ENCODE measurements around the gene GSK3B. TPM values are rescaled to one million over a fixed set of nuclear protein-coding genes. Genes with fewer than 3 reads are reported as not detected.
A peak's percentile ranks its signal among the peaks of the same experiment; 100 is the strongest.

The GSK3B gene
- total and polyA plus RNA-seq, 2 experiments from 2014 or later = 19.7 to 43.1 TPM

DNA sequence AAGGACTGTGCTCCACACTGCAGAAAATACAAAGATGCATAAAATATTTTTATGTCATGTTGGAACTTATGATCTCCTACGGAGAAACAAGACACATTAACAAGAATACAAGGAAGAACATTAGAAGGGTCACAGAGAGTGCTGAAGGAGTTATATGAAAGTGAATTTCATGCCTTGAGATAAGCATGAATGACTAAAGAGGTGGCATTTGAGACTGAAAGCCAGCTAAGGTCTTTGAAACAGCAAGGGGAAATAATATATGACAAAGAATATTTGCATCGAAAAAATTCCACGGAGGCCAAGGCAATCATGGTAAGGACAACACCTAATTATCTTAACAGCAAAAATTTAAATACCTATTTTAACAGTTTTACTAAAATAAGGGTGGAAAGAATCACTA is 12.5 kb downstream of the GSK3B start:
- Histone ChIP-seq H3K36me3 (ENCODE audit: low read depth) (no peaks in the 10 kb centered on the region), H3K9me3 (ENCODE audit: low read depth) (no peaks in the 10 kb centered on the region), H3K4me3 (no peak overlapping the region), H3K9ac (no peak overlapping the region), H3K27me3 (replicated peaks; ENCODE audit: insufficient read depth) (no peaks in the 10 kb centered on the region), H4K20me1 (ENCODE audit: insufficient read depth) (peaks cover 36% of the 10 kb centered on the region), H3F3A (ENCODE audit: insufficient read depth) (peaks cover 13% of the 10 kb centered on the region; the same call in 1 of the 2 replicates), H3K4me1 (ENCODE audit: insufficient read depth) (peaks cover 21% of the 10 kb centered on the region; the same call in 1 of the 2 replicates), H3K27ac (no peak overlapping the region), H3K4me2 (ENCODE audit: unreplicated experiment) (no peak overlapping the region), H3K9me2 (ENCODE audit: insufficient read depth) (no peaks in the 10 kb centered on the region), H2AFZ (no peak overlapping the region), H3K79me2 (ENCODE audit: insufficient read depth) (peaks cover 100% of the 10 kb centered on the region)
- in situ Hi-C loops (cut with MboI) = no loop called here
- TF ChIP-seq EZH2 (IDR thresholded peaks at IDR 0.05; ENCODE audit: insufficient read depth, poor library complexity, severe bottlenecking) = no peak
- TF ChIP-seq EZH2phosphoT487 (IDR thresholded peaks at IDR 0.05; ENCODE audit: insufficient read depth, low read depth) = no peak
- DNase-seq = no peak
- WGBS, 2 experiments (ENCODE audit: low coverage in 1 of 2, low lambda C conversion rate in 2 of 2, missing lambda C conversion rate in 2 of 2) = 96 to 98% methylated on average over 3 of the region's 3 CpGs

DNA sequence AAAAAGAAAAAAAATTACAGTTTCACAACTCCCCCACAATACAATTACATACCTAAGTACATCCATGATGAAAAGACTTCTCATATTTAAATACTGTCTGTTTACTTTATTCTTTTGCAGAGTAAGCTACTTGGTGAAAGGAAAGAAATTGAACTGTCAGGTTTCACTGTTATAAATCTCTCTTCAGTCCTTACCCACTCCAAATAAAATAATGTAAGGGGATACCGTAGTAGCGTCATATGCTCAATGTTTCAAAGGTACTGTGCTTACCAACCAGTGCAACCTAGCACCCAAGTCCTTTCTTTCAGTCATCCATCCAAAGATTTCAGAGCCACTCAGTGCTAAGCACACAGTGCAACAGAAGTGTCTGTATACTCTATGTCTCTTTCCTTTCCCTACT is 13.4 kb downstream of the GSK3B start:
- no peak for TF ChIP-seq EZH2 (IDR thresholded peaks at IDR 0.05; ENCODE audit: insufficient read depth, poor library complexity, severe bottlenecking)
- Histone ChIP-seq H3F3A (ENCODE audit: insufficient read depth) (peaks cover 13% of the 10 kb centered on the region; the same call in 1 of the 2 replicates), H3K79me2 (ENCODE audit: insufficient read depth) (peaks cover 100% of the 10 kb centered on the region), H3K4me3 (no peak overlapping the region), H3K36me3 (ENCODE audit: low read depth) (no peaks in the 10 kb centered on the region), H4K20me1 (ENCODE audit: insufficient read depth) (peaks cover 34% of the 10 kb centered on the region), H3K27me3 (replicated peaks; ENCODE audit: insufficient read depth) (no peaks in the 10 kb centered on the region), H3K9me2 (ENCODE audit: insufficient read depth) (no peaks in the 10 kb centered on the region), H3K4me1 (ENCODE audit: insufficient read depth) (peaks cover 21% of the 10 kb centered on the region; the same call in 1 of the 2 replicates), H3K9me3 (ENCODE audit: low read depth) (no peaks in the 10 kb centered on the region), H3K9ac (no peak overlapping the region), H3K4me2 (ENCODE audit: unreplicated experiment) (no peak overlapping the region), H3K27ac (no peak overlapping the region), H2AFZ (no peak overlapping the region)
- WGBS, 2 experiments (ENCODE audit: low coverage in 1 of 2, low lambda C conversion rate in 2 of 2, missing lambda C conversion rate in 2 of 2) = 94 to 95% methylated on average over 2 of the region's 2 CpGs
- in situ Hi-C loops (cut with MboI) = no loop called here
- DNase-seq = no peak

DNA sequence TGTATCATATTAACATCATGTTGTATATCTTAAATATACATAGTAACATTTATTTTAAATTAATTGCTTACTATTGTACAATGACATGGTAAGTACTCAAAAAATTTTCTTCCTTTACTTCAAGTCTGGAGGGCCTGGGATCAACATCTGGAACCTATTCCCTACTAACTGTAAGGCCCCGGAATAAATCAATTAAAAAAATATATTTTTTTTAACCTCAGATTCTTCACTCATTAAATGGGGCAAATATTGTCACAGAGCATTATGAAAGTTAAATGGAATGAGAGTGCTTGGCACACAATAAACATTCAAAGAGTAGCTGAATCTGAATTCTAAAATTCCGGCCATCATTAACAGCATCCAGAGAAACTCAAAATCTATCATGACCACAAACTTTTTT is 16.5 kb downstream of the GSK3B start:
- no peaks in the 10 kb centered on the region for H3K27me3 ChIP-seq (replicated peaks; ENCODE audit: insufficient read depth)
- H3F3A ChIP-seq (ENCODE audit: insufficient read depth) = peaks cover 12% of the 10 kb centered on the region; the same call in 1 of the 2 replicates
- H3K9me3 ChIP-seq (ENCODE audit: low read depth) = no peaks in the 10 kb centered on the region
- TF ChIP-seq EZH2phosphoT487 (IDR thresholded peaks at IDR 0.05; ENCODE audit: insufficient read depth, low read depth) (no peak), EZH2 (IDR thresholded peaks at IDR 0.05; ENCODE audit: insufficient read depth, poor library complexity, severe bottlenecking) (no peak)
- peaks cover 15% of the 10 kb centered on the region; the same call in 1 of the 2 replicates for H3K4me1 ChIP-seq (ENCODE audit: insufficient read depth)
- no peaks in the 10 kb centered on the region for H3K9me2 ChIP-seq (ENCODE audit: insufficient read depth)
- H3K79me2 ChIP-seq (ENCODE audit: insufficient read depth) = peaks cover 100% of the 10 kb centered on the region
- DNase-seq = peak; percentile 31
- no peaks in the 10 kb centered on the region for H3K36me3 ChIP-seq (ENCODE audit: low read depth)
- in situ Hi-C loops (cut with MboI) = no loop called here
- no peak overlapping the region for H2AFZ ChIP-seq
- no peak overlapping the region for H3K4me3 ChIP-seq
- 7 to 19% methylated on average over 2 of the region's 2 CpGs for WGBS, 2 experiments (ENCODE audit: low coverage in 1 of 2, low lambda C conversion rate in 2 of 2, missing lambda C conversion rate in 2 of 2)
- no peak overlapping the region for H3K27ac ChIP-seq
- H4K20me1 ChIP-seq (ENCODE audit: insufficient read depth) = peaks cover 40% of the 10 kb centered on the region
- H3K4me2 ChIP-seq (ENCODE audit: unreplicated experiment) = no peak overlapping the region
- no peak overlapping the region for H3K9ac ChIP-seq

DNA sequence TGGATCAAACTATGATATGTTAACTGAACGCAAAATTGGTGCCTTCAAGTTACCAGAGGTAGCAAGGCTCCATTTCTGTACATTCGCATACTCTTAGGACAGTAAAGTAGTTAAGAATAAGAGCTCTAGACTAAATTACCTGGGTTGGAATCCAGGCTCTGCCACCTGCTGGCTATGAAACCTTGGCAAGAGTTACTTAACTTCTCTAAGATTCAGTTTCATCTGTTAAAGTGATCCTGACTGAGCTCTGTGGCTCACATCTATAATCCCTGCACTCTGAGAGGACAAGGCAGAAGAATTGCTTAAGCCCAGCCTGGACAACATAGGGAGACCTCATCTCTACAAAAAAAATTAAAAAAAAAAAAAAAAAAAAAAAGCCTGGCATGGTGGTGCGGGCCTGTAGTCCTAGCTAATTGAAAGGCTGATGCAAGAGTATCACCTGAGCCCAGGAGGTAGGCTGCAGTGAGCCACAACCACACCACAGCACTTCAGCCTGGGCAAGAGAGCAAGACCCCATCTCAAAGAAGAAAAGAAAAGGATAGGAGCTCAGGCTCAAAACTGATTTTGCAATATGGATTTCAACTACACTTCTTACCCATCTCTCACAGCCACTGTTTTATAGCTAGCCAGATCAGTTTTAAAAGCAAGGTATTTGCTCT is 21.3 kb downstream of the GSK3B start:
- WGBS, 2 experiments (ENCODE audit: low coverage in 1 of 2, low lambda C conversion rate in 2 of 2, missing lambda C conversion rate in 2 of 2) = 98 to 99% methylated on average over 3 of the region's 3 CpGs
- in situ Hi-C loops (cut with MboI) = no loop called here
- TF ChIP-seq EZH2phosphoT487 (IDR thresholded peaks at IDR 0.05; ENCODE audit: insufficient read depth, low read depth) (no peak), EZH2 (IDR thresholded peaks at IDR 0.05; ENCODE audit: insufficient read depth, poor library complexity, severe bottlenecking) (no peak)

More for the DNA sequence above, 21.3 kb downstream of the GSK3B start:
- no peak overlapping the region for H3K27ac ChIP-seq
- no peak for DNase-seq
- peaks cover 11% of the 10 kb centered on the region; the same call in 1 of the 2 replicates for H3K4me1 ChIP-seq (ENCODE audit: insufficient read depth)
- H3K9ac ChIP-seq = no peak overlapping the region
- H4K20me1 ChIP-seq (ENCODE audit: insufficient read depth) = peaks cover 55% of the 10 kb centered on the region
- no peak overlapping the region for H2AFZ ChIP-seq
- peaks cover 12% of the 10 kb centered on the region; the same call in 1 of the 2 replicates for H3F3A ChIP-seq (ENCODE audit: insufficient read depth)
- no peak overlapping the region for H3K4me2 ChIP-seq (ENCODE audit: unreplicated experiment)
- H3K36me3 ChIP-seq (ENCODE audit: low read depth) = no peaks in the 10 kb centered on the region
- no peaks in the 10 kb centered on the region for H3K9me3 ChIP-seq (ENCODE audit: low read depth)
- no peaks in the 10 kb centered on the region for H3K9me2 ChIP-seq (ENCODE audit: insufficient read depth)
- no peak overlapping the region for H3K4me3 ChIP-seq
- H3K27me3 ChIP-seq (replicated peaks; ENCODE audit: insufficient read depth) = no peaks in the 10 kb centered on the region
- H3K79me2 ChIP-seq (ENCODE audit: insufficient read depth) = peaks cover 100% of the 10 kb centered on the region
